Measurements from ENCODE around the gene ANKHD1. TPM values are rescaled to one million over a fixed set of nuclear protein-coding genes. Genes with fewer than 3 reads are reported as not detected.

The ANKHD1 gene
- total RNA-seq, 2 donors from 2014 or later: 69.7 to 112 TPM

GRCh38 chr5:140399979-140400729 lies 1.5 kb upstream of the ANKHD1 start:
- no peaks in the 10 kb centered on the region for H3K4me1 ChIP-seq (replicated peaks)
- peak overlapping the region; percentile 92 to 95 for H3K27ac ChIP-seq
- no peaks in the 10 kb centered on the region for H3K9me3 ChIP-seq
- TF ChIP-seq, protein P1, sequence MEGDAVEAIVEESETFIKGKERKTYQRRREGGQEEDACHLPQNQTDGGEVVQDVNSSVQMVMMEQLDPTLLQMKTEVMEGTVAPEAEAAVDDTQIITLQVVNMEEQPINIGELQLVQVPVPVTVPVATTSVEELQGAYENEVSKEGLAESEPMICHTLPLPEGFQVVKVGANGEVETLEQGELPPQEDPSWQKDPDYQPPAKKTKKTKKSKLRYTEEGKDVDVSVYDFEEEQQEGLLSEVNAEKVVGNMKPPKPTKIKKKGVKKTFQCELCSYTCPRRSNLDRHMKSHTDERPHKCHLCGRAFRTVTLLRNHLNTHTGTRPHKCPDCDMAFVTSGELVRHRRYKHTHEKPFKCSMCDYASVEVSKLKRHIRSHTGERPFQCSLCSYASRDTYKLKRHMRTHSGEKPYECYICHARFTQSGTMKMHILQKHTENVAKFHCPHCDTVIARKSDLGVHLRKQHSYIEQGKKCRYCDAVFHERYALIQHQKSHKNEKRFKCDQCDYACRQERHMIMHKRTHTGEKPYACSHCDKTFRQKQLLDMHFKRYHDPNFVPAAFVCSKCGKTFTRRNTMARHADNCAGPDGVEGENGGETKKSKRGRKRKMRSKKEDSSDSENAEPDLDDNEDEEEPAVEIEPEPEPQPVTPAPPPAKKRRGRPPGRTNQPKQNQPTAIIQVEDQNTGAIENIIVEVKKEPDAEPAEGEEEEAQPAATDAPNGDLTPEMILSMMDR (IDR thresholded peaks at IDR 0.05): no peak
- TF ChIP-seq POLR2AphosphoS5 (IDR thresholded peaks at IDR 0.05) (no peak), POLR2A (IDR thresholded peaks at IDR 0.05) (no peak)
- 49% methylated on average over 25 of the region's 25 CpGs for WGBS
- no peak for DNase-seq (ENCODE audit: low spot score)
- no peaks in the 10 kb centered on the region for H3K27me3 ChIP-seq (replicated peaks; ENCODE audit: insufficient read depth)
- intact Hi-C loops (cut with DNase I): loop anchor here (5.0 kb wide), 2 partner anchors 157 to 237 kb away; partner anchors contain the start of genes SRA1 and TMCO6
- peak overlapping the region; percentile 74 to 93 for H3K4me3 ChIP-seq
- no peaks in the 10 kb centered on the region for H3K36me3 ChIP-seq

- Histone ChIP-seq H3K4me3 (peak overlapping the region; percentile 74 to 93), H3K36me3 (no peaks in the 10 kb centered on the region), H3K27ac (peak overlapping the region; percentile 92 to 95), H3K27me3 (replicated peaks; ENCODE audit: insufficient read depth) (no peaks in the 10 kb centered on the region), H3K9me3 (no peaks in the 10 kb centered on the region), H3K4me1 (replicated peaks) (no peaks in the 10 kb centered on the region)
- intact Hi-C loops (cut with DNase I): loop anchor here (5.0 kb wide), 2 partner anchors 156 to 236 kb away; partner anchors contain the start of genes SRA1 and TMCO6
- TF ChIP-seq POLR2AphosphoS5 (IDR thresholded peaks at IDR 0.05) (peak; percentile 78), POLR2A (IDR thresholded peaks at IDR 0.05) (peak; percentile 72)
- TF ChIP-seq, protein P1 (IDR thresholded peaks at IDR 0.05): peak in 1 of 4 experiments; percentile 6
- WGBS: under 1% methylated on average over 54 of the region's 54 CpGs
- DNase-seq (ENCODE audit: low spot score): peak; percentile 97
These were observed 787 bp upstream of the ANKHD1 start for GRCh38 chr5:140400730-140401361.

DNA sequence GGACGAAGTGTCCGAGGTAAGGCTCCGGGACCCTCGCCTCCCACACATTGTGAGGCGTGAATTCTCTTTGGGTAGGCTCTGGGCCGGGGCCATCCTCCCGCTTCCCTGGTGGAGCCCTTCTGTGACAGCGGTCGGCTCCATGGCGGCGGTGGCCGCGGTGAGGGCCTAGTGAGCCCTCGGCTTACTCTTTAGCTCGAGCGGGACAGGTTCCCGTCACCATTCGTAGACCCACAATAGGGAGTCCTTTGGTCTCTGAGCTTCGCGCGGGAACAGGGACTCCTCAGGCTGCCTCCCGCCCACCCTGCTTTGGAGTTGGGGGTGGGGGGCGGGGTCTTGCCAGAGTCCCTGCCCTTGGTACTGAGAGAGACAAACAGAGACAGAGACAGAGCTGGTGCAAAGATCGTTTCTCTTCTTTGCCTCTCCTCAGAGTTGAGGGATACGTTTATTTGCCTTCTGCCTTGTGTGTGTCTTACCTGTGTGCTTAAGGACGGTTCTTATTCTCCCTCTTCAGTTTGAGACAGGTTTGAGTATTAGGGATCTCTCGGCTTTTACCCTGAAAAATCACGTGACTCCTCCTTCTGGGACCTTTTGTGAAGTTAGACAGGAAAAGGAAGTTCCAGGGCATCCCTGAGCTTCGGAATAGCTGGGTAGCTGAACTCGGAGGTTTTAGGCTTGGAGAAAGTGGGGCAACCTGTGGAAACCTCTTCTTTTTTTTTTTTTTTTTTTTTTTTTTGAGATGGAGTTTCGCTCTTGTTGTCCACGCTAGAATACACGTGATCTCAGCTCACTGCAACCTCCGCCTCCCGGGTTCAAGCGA lies 833 bp downstream of the ANKHD1 start:
- 4% methylated on average over 33 of the region's 36 CpGs for WGBS
- TF ChIP-seq POLR2A (IDR thresholded peaks at IDR 0.05) (no peak), POLR2AphosphoS5 (IDR thresholded peaks at IDR 0.05) (no peak)
- TF ChIP-seq, protein P1 (IDR thresholded peaks at IDR 0.05): no peak
- Histone ChIP-seq H3K27ac (peak overlapping the region; percentile 94 to 95), H3K9me3 (no peaks in the 10 kb centered on the region), H3K4me3 (peak overlapping the region; percentile 93 to 96), H3K27me3 (replicated peaks; ENCODE audit: insufficient read depth) (no peaks in the 10 kb centered on the region), H3K4me1 (replicated peaks) (no peaks in the 10 kb centered on the region), H3K36me3 (no peaks in the 10 kb centered on the region)
- peak; percentile 20 for DNase-seq (ENCODE audit: low spot score)
- intact Hi-C loops (cut with DNase I): loop anchor here (5.0 kb wide), 2 partner anchors 155 to 235 kb away; partner anchors contain the start of genes SRA1 and TMCO6

DNA sequence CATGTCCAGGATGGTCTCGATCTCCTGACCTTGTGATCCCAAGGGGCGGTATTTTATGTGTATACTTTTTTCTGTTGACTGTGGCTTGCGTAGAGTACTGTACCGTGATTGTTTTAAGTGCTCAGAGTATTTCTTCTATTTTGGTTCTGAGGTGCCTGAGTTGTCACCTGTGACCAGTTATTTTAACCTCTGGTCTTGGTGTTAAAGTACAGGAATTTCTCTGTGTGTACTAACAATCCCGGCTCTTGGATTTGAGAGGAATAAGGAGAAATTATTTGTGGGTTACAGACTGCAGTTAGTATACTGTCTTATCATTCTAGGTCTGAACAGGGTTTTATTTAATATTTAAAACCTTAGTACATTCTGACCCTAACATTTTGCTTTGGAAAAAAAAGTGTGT lies 2.0 kb downstream of the ANKHD1 start:
- no peaks in the 10 kb centered on the region for H3K36me3 ChIP-seq
- H3K27ac ChIP-seq: no peak overlapping the region
- no peaks in the 10 kb centered on the region for H3K9me3 ChIP-seq
- 61% methylated on average over 5 of the region's 5 CpGs for WGBS
- intact Hi-C loops (cut with DNase I): loop anchor here (5.0 kb wide), 2 partner anchors 154 to 234 kb away; partner anchors contain the start of genes SRA1 and TMCO6
- H3K4me3 ChIP-seq: peak overlapping the region; percentile 93 to 96
- H3K4me1 ChIP-seq (replicated peaks): no peaks in the 10 kb centered on the region
- no peak for DNase-seq (ENCODE audit: low spot score)
- H3K27me3 ChIP-seq (replicated peaks; ENCODE audit: insufficient read depth): no peaks in the 10 kb centered on the region
- TF ChIP-seq POLR2AphosphoS5 (IDR thresholded peaks at IDR 0.05) (no peak), POLR2A (IDR thresholded peaks at IDR 0.05) (no peak)
- TF ChIP-seq, protein P1 (IDR thresholded peaks at IDR 0.05): no peak

All from prostate gland (tissue), 2 donors.